ENCODE measurements around the gene RNF223.

GRCh38 chr1:1025730-1026129 is 48.4 kb downstream of the RNF223 start:
- TF ChIP-seq GABPB1 (CRISPR knock-in tag; IDR thresholded peaks at IDR 0.05) (no peak), SP1 (CRISPR knock-in tag; conservative IDR thresholded peaks at IDR 0.05) (no peak), CTCF (IDR thresholded peaks at IDR 0.05) (no peak), ZNF121 (CRISPR knock-in tag; IDR thresholded peaks at IDR 0.05) (no peak), FOXJ3 (CRISPR knock-in tag; IDR thresholded peaks at IDR 0.05; ENCODE audit: borderline replicate concordance) (no peak), JUN (CRISPR knock-in tag; IDR thresholded peaks at IDR 0.05) (no peak), MAX (CRISPR knock-in tag; IDR thresholded peaks at IDR 0.05) (no peak), ETV6 (CRISPR knock-in tag; IDR thresholded peaks at IDR 0.05) (no peak), NR2C2 (CRISPR knock-in tag; IDR thresholded peaks at IDR 0.05) (no peak), PRRX2 (CRISPR knock-in tag; IDR thresholded peaks at IDR 0.05) (no peak), ATF2 (CRISPR knock-in tag; IDR thresholded peaks at IDR 0.05; ENCODE audit: borderline replicate concordance, low read depth) (no peak)
